ENCODE results near the gene CCDC40. TPM values are rescaled to one million over a fixed set of nuclear protein-coding genes. Genes with fewer than 3 reads are reported as not detected.

Gene CCDC40
- total and polyA plus RNA-seq, 2 donors from 2014 or later, result 5.1 to 22.6 TPM

GRCh38 chr17:80065478-80066170, 29.2 kb downstream of the CCDC40 start:
- no peak for TF ChIP-seq CTCF (IDR thresholded peaks at IDR 0.05; ENCODE audit: borderline replicate concordance, extremely low read depth, insufficient read depth)
- no peak for FAIRE-seq
- intact Hi-C loops (cut with DNase I), result no loop called here
- no peak overlapping the region for H3K9ac ChIP-seq (ENCODE audit: low read length in 3 of 3)
- peaks cover 3 to 27% (median 17%) of the 10 kb centered on the region in 3 donors for H3K4me1 ChIP-seq (ENCODE audit: control insufficient read depth in 2 of 3, insufficient read depth in 2 of 3, low read depth in 1 of 3, low read length in 3 of 3)
- H3K36me3 ChIP-seq (ENCODE audit: control insufficient read depth in 2 of 3, insufficient read depth in 3 of 3, low read length in 3 of 3), result peaks cover 0 to 2% (median 0%) of the 10 kb centered on the region in 3 donors
- peak in 1 of 5 donors; percentile 66 for DNase-seq
- H3K4me3 ChIP-seq (ENCODE audit: low read length in 3 of 3), result no peak overlapping the region
- H3K27me3 ChIP-seq (ENCODE audit: control insufficient read depth, insufficient read depth, low read length), result no peaks in the 10 kb centered on the region
- no peak overlapping the region for H3K27ac ChIP-seq (ENCODE audit: low read depth in 2 of 2, low read length in 2 of 2)
- no peaks in the 10 kb centered on the region for H3K9me3 ChIP-seq (ENCODE audit: control insufficient read depth in 2 of 3, insufficient read depth in 1 of 3, low read length in 3 of 3)

DNA sequence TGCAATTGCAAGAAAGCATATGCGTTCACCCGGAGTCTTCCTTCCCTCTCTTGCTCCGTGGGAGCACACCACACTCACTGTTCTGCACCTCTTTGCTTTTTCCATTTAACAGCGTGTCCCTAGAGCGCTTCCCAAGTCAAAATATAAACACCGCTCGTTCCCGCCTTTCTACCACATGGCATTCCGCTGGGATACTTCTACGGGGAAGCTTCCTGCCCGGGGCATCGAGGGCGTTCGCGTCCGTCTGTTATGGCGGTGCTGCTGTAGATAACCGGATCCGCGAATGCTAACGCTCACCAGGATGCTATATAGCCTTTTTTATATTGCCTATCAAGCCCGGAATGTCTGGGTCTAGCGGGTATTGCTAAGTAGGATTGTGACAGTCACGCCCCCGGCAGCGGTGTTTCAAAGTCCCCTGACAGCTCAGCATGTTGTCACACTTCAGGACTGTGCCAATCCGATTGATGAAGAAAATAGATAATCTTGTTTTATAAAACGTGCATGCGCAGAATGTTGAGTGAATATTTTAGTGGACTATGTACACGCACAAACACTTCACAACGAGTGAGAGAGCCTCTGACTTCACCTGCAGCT, 31.0 kb downstream of the CCDC40 start:
- no peak for TF ChIP-seq CTCF (IDR thresholded peaks at IDR 0.05; ENCODE audit: borderline replicate concordance, extremely low read depth, insufficient read depth)
- intact Hi-C loops (cut with DNase I), result no loop called here
- H3K4me3 ChIP-seq (ENCODE audit: low read length in 3 of 3), result no peak overlapping the region
- peaks cover 3 to 36% (median 14%) of the 10 kb centered on the region in 3 donors for H3K4me1 ChIP-seq (ENCODE audit: control insufficient read depth in 2 of 3, insufficient read depth in 2 of 3, low read depth in 1 of 3, low read length in 3 of 3)
- no peak overlapping the region for H3K27ac ChIP-seq (ENCODE audit: low read depth in 2 of 2, low read length in 2 of 2)
- peaks cover 0 to 2% (median 0%) of the 10 kb centered on the region in 3 donors for H3K36me3 ChIP-seq (ENCODE audit: control insufficient read depth in 2 of 3, insufficient read depth in 3 of 3, low read length in 3 of 3)
- no peak overlapping the region for H3K9ac ChIP-seq (ENCODE audit: low read length in 3 of 3)
- DNase-seq, result peak in 1 of 5 donors; percentile 44
- H3K9me3 ChIP-seq (ENCODE audit: control insufficient read depth in 2 of 3, insufficient read depth in 1 of 3, low read length in 3 of 3), result no peaks in the 10 kb centered on the region
- no peak for FAIRE-seq
- no peaks in the 10 kb centered on the region for H3K27me3 ChIP-seq (ENCODE audit: control insufficient read depth, insufficient read depth, low read length)

GRCh38 chr17:80068301-80069222, 32.1 kb downstream of the CCDC40 start:
- H3K4me1 ChIP-seq (ENCODE audit: control insufficient read depth in 2 of 3, insufficient read depth in 2 of 3, low read depth in 1 of 3, low read length in 3 of 3), result peaks cover 3 to 32% (median 14%) of the 10 kb centered on the region in 3 donors
- no peak for TF ChIP-seq CTCF (IDR thresholded peaks at IDR 0.05; ENCODE audit: borderline replicate concordance, extremely low read depth, insufficient read depth)
- peak overlapping the region in 1 of 3 donors; percentile 41 for H3K9ac ChIP-seq (ENCODE audit: low read length in 3 of 3)
- intact Hi-C loops (cut with DNase I), result no loop called here
- FAIRE-seq (no peak), DNase-seq (peak; percentile 77 to 92 (median 85))
- H3K27me3 ChIP-seq (ENCODE audit: control insufficient read depth, insufficient read depth, low read length), result no peaks in the 10 kb centered on the region
- no peaks in the 10 kb centered on the region for H3K9me3 ChIP-seq (ENCODE audit: control insufficient read depth in 2 of 3, insufficient read depth in 1 of 3, low read length in 3 of 3)
- H3K36me3 ChIP-seq (ENCODE audit: control insufficient read depth in 2 of 3, insufficient read depth in 3 of 3, low read length in 3 of 3), result peaks cover 0 to 2% (median 0%) of the 10 kb centered on the region in 3 donors
- peak overlapping the region in 2 of 3 donors; percentile 4 to 18 for H3K4me3 ChIP-seq (ENCODE audit: low read length in 3 of 3)
- peak overlapping the region; percentile 83 to 87 for H3K27ac ChIP-seq (ENCODE audit: low read depth in 2 of 2, low read length in 2 of 2)

All from kidney (tissue), 14 donors.